Embryonic facial prominence (tissue), 1 donor: ENCODE results near the gene SPATC1L.
"Not testable (repeated sequence)": the region's sequence is repeated elsewhere in the genome, so short reads cannot be mapped to it uniquely, and the experiment has no call there.

Experiments used
- DNase-seq: peaks from one replicate; pipeline ENCODE4 v3.0.0-alpha.2; 2016; ENCODE audit errors: extremely low spot score

The SPATC1L gene

GRCh38 chr21:46183910-46184624 is at the start of gene SPATC1L:
Gene SPATC1L (minus strand): TSS chr21:46184459. CDS start chr21:46182816, 1,643 bp downstream.
- no peak for DNase-seq

GRCh38 chr21:46229923-46230260 is 45.6 kb upstream of the SPATC1L start:
- no peak for DNase-seq

- DNase-seq: peak; percentile 11
Measured at GRCh38 chr21:46229133-46229922, 45.1 kb upstream of the SPATC1L start.

- peak; percentile 85 for DNase-seq
Measured at GRCh38 chr21:46228345-46229051, 44.2 kb upstream of the SPATC1L start, which contains the start of gene LSS. Gene LSS (minus strand): TSS chr21:46228774. CDS start chr21:46228745, 29 bp downstream.

DNA sequence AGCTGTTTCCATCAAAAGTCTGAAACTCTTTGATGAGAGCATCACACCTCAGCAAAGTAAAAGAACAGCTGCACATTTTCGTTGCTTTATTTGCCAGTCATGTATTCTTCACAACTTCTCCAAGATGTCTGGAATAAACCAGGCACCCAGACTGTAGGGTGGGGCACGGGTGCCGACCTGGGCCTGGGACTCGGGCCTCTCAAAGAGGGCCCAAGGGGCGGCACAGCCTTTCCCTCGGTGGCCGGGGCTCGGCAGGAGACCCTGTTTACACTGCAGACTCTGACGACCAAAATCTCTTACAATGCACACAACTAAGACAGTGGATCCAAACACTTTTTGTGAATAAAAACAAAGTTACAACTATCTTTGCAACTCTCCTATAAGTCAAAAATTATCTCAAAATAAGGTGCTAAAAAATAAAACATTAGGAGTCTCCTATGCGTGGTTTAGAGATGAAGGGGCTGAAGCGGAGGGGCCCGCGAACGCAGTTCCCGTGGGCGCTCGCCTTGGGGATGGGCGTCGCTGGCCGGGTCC is 43.6 kb upstream of the SPATC1L start:
- DNase-seq: no peak

- DNase-seq: no peak
Measured at GRCh38 chr21:46226920-46227599, 42.8 kb upstream of the SPATC1L start.

DNA sequence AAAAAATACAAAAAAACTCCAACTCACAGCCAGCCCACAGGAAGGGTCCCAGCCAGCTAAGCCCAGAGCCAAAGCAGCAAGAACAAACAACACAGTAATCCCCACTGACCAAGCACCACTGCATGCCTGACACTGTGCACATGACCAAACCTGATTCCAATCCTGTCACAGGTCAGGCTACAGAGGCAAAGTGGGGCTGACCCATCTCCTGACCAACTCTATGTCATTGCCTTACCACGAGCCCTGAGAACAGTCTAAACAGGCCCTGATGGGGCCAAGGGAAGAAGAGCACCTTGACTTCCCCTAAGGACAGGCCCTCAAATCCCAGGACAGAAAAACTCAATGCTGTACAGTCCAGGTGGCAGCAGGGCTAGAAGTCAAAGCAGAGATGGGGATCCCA is 41.9 kb upstream of the SPATC1L start:
- DNase-seq: no peak

- DNase-seq: not testable (repeated sequence)
Measured at GRCh38 chr21:46223661-46224060, 39.4 kb upstream of the SPATC1L start.

DNA sequence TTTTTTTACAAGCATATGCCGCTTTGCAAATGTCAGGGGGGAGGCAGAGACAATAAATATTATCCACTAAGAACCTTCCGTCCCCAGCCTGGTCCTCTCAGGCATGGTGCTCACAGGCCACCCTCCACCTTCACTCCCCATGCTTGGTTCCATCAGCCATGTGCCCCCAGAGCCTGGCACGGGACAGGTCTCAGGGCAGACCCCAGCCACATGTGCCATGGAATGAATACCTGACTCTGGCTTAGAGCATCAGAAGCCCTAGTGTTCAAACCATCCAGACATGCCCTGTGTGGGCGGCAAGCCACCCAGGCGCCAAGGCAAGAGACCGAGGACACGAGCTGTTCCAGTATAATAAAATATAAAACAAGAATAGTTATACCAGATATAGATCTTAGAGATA is 39.0 kb upstream of the SPATC1L start:
- DNase-seq: no peak

GRCh38 chr21:46222436-46223116 is 38.3 kb upstream of the SPATC1L start:
- DNase-seq: no peak

- no peak for DNase-seq
Measured at GRCh38 chr21:46221664-46222435, 37.6 kb upstream of the SPATC1L start.

DNA sequence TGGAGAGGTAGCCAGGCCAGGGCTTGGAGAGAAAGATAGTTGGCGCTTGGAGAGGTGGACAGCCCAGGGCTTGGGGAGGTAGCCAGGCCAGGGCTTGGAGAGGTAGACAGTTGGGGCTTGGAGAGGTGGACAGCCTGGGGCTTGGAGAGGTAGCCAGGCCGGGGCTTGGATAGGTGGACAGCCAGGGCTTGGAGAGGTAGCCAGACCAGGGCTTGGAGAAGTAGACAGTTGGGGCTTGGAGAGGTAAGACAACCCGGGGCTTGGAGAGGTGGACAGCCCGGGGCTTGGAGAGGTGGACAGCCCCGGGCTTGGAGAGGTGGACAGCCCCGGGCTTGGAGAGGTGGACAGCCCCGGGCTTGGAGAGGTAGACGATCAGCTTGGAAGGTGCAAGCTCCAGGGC is 36.6 kb upstream of the SPATC1L start:
- DNase-seq: no peak

DNA sequence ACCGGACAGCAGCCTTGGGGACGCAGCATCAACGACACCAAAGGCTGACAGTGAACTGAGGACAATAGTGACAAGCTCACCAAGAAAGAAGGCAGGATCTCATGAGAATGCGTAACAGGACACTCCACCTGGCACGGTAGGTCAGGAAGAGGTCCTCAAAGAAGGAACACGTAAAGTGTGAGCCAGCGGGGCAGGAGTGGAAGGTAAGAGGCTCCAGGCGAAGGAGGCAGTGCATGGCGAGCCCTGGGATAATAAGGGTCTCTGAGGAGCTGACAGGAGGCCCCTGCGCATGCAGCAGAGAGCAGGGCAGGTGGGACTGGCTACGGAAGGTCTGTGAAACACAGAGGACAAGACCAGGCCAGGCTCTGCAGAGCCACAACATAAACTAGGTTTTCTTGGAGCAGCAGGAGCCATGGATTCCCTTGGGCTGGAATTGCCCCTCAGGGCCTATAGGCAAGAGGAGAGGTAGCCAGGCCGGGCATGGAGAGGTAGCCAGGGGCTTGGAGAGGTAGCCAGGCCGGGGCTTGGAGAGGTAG is 36.1 kb upstream of the SPATC1L start:
- DNase-seq: no peak

DNA sequence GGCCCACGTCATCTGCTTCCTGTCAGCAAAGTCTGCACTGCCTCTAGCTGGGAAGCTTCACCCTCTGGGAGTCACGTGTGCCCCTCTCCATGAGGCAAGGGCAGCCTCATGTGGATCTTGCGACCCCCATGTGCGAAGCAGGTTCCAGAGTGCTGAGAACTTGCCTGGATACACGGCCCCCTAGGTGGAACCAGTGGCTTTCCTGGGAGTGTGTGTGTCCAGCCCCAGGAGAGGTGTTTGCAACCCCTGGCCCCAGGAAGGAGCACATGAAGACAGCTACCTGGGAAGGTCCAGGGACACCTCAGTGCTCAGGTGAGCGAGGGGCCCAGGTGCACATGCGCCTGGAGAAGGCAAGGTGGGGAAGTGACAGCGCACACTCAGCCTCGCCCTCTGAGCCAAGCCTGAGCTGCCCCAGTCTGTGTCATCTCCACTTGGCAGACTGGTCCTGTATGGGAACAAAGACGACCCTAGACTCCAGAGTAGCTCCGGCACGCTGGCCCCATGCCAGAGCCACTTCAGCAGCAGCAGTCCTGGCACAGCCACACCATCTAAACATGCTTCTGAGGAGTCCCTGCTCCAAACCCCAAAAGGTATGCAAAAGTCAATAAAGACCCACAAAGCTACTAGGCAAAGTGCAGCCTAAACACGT is 35.5 kb upstream of the SPATC1L start:
- DNase-seq: no peak

DNA sequence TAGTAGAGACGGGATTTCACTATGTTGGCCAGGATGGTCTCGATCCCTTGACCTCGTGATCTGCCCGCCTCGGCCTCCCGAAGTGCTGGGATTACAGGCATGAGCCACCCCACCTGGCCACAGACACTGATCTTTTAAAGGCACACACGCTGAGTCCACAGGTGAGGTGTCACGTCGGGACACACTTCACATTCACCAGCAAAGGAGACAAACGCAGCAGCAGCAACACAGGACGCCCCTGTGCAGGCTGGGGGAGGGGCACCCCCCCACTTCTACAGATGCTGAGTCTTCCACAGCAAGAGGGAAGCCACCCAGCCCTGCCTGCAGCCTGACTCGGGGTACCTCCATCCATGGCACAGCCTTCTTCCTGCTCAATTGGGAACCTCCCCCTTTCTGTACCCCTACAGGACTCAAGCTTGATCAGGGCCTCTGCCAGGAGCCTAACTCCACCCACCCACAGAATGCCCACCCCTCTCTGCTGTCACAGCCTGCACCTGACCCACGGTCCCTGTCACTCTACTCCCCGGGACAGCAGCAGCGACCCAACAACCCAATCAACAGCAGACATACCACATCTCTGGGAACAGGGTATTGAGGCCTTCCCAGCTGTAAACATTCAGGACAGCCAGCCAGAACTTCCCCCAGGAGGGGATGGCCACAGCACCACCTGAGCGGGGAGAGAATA is 34.8 kb upstream of the SPATC1L start:
- DNase-seq: no peak

GRCh38 chr21:46217511-46218196 is 33.4 kb upstream of the SPATC1L start:
- DNase-seq: no peak

- DNase-seq: no peak
Measured at GRCh38 chr21:46216132-46216747, 32.0 kb upstream of the SPATC1L start.
